HepG2 (cell line): Measurements from ENCODE around the gene ATRAID. TPM values are rescaled to one million over a fixed set of nuclear protein-coding genes. Genes with fewer than 3 reads are reported as not detected.

Experiments
- ARID2 ChIP-seq: sonication (generic); formaldehyde crosslinking; IDR thresholded peaks from 2 replicates; pipeline ENCODE4 v1.8.1; 2022; ENCODE audit warnings: mild to moderate bottlenecking, missing genetic modification reagents, borderline replicate concordance
- BRD4 ChIP-seq: sonication (generic); formaldehyde crosslinking; IDR thresholded peaks from 2 replicates; pipeline ENCODE4 v1.4.0; 2020; ENCODE audit warnings: missing genetic modification reagents
- HDAC6 ChIP-seq: fragments of 200-600 bp; sonication (generic); IDR thresholded peaks from 2 replicates; pipeline ENCODE4 v1.7.0; 2017; ENCODE audit warnings: mild to moderate bottlenecking, antibody characterized with exemption, low read length, low read depth
- KLF6 ChIP-seq: IDR thresholded peaks from 2 replicates; pipeline ENCODE4 v1.8.0; 2016; ENCODE audit warnings: missing biosample characterization, missing genetic modification reagents
- MEIS1 ChIP-seq: sonication (generic); formaldehyde crosslinking; IDR thresholded peaks from 2 replicates; pipeline ENCODE4 v1.9.0; 2021; ENCODE audit warnings: mild to moderate bottlenecking, missing genetic modification reagents, moderate library complexity, borderline replicate concordance
- NCOA1 ChIP-seq: sonication (generic); formaldehyde crosslinking; IDR thresholded peaks from 2 replicates; pipeline ENCODE4 v1.9.0; 2021; ENCODE audit warnings: missing genetic modification reagents
- RFX5 ChIP-seq: IDR thresholded peaks from 2 replicates; pipeline ENCODE4 v1.6.1; 2011; ENCODE audit warnings: low read depth, low read length, improper control_type of control experiment
- SIX1 ChIP-seq: sonication (generic); formaldehyde crosslinking; IDR thresholded peaks from 2 replicates; pipeline ENCODE4 v1.4.0; 2020; ENCODE audit warnings: missing genetic modification reagents, borderline replicate concordance
- SNAPC2 ChIP-seq: sonication (generic); formaldehyde crosslinking; IDR thresholded peaks from 2 replicates; pipeline ENCODE4 v1.8.1; 2022; ENCODE audit warnings: mild to moderate bottlenecking, missing genetic modification reagents
- TFDP1 ChIP-seq: IDR thresholded peaks from 2 replicates; pipeline ENCODE4 v1.6.1; 2016; ENCODE audit warnings: missing compliant biosample characterization, missing genetic modification reagents, borderline replicate concordance
- TFDP2 ChIP-seq: sonication (generic); formaldehyde crosslinking; IDR thresholded peaks from 2 replicates; pipeline ENCODE4 v1.4.0; 2020; ENCODE audit warnings: missing genetic modification reagents
- ZFP1 ChIP-seq: IDR thresholded peaks from 2 replicates; pipeline ENCODE4 v1.6.1; 2016
- ZKSCAN5 ChIP-seq: sonication (generic); formaldehyde crosslinking; IDR thresholded peaks from 2 replicates; pipeline ENCODE4 v1.5.1; 2020; ENCODE audit warnings: mild to moderate bottlenecking, missing genetic modification reagents
- ZMYM2 ChIP-seq: sonication (generic); formaldehyde crosslinking; IDR thresholded peaks from 2 replicates; pipeline ENCODE4 v1.8.0; 2022; ENCODE audit warnings: mild to moderate bottlenecking, missing genetic modification reagents
- ZNF331 ChIP-seq: sonication (generic); formaldehyde crosslinking; IDR thresholded peaks from 2 replicates; pipeline ENCODE4 v1.4.0; 2020; ENCODE audit warnings: missing genetic modification reagents
- ZNF343 ChIP-seq: sonication (generic); formaldehyde crosslinking; IDR thresholded peaks from 2 replicates; pipeline ENCODE4 v1.4.0; 2020; ENCODE audit warnings: mild to moderate bottlenecking, missing genetic modification reagents
- ZNF430 ChIP-seq: sonication (generic); formaldehyde crosslinking; IDR thresholded peaks from 2 replicates; pipeline ENCODE4 v1.9.0; 2021; ENCODE audit warnings: mild to moderate bottlenecking, missing genetic modification reagents
- ZNF550 ChIP-seq: sonication (generic); formaldehyde crosslinking; IDR thresholded peaks from 2 replicates; pipeline ENCODE4 v1.4.0; 2020; ENCODE audit warnings: mild to moderate bottlenecking, missing genetic modification reagents, borderline replicate concordance
- ZNF619 ChIP-seq: sonication (generic); formaldehyde crosslinking; IDR thresholded peaks from 2 replicates; pipeline ENCODE4 v1.4.0; 2020; ENCODE audit warnings: mild to moderate bottlenecking, missing genetic modification reagents
- polyA plus RNA-seq, 8 experiments: library from polyadenylated mRNA; depleted of rRNA in 3 of 8; stranded (reverse) in 7 of 8; unstranded in 1 of 8; fragments of >200 nt; fragmentation: Illumina TruSeq in 4 of 8; extraction: Trizol in 4 of 8; gene quantifications; 2 replicates each; pipeline versions ENCODE4 v1.2.1 to v1.2.3, GENCODE V29; 2011 to 2016; ENCODE audit warnings: low read depth in 4 of 8, missing spikeins in 1 of 8, mixed read lengths in 1 of 8; ENCODE audit not compliant: insufficient read depth in 1 of 8
- total RNA-seq, 5 experiments: library from RNA; depleted of rRNA; stranded (reverse); fragments of >200 nt; fragmentation: Illumina TruSeq; extraction: Trizol; gene quantifications; 2 replicates each; pipeline ENCODE4 v1.2.3, GENCODE V29; 2016; ENCODE audit warnings: low read depth in 1 of 5
- TF ChIP-seq, protein P1 (sequence below): IDR thresholded peaks from 2 replicates; pipeline ENCODE4 v1.6.1; 2016
- TF ChIP-seq, protein P2 (sequence below): sonication (generic); formaldehyde crosslinking; IDR thresholded peaks from 2 replicates; pipeline ENCODE4 v1.4.0; 2020; ENCODE audit warnings: mild to moderate bottlenecking, missing genetic modification reagents
- TF ChIP-seq, protein P3 (sequence below): sonication (generic); formaldehyde crosslinking; IDR thresholded peaks from 2 replicates; pipeline ENCODE4 v1.4.0; 2020; ENCODE audit warnings: missing genetic modification reagents, mild to moderate bottlenecking, borderline replicate concordance
- TF ChIP-seq, protein P4 (sequence below): sonication (generic); formaldehyde crosslinking; conservative IDR thresholded peaks from 2 replicates; pipeline ENCODE4 v1.8.0; 2022; ENCODE audit warnings: low read depth, missing genetic modification reagents

Gene ATRAID
- total and polyA plus RNA-seq, 2 of the 13 experiments (the other 11 are each of a cell fraction or from before 2014, with no cell fraction given) = 207 to 382 TPM

DNA sequence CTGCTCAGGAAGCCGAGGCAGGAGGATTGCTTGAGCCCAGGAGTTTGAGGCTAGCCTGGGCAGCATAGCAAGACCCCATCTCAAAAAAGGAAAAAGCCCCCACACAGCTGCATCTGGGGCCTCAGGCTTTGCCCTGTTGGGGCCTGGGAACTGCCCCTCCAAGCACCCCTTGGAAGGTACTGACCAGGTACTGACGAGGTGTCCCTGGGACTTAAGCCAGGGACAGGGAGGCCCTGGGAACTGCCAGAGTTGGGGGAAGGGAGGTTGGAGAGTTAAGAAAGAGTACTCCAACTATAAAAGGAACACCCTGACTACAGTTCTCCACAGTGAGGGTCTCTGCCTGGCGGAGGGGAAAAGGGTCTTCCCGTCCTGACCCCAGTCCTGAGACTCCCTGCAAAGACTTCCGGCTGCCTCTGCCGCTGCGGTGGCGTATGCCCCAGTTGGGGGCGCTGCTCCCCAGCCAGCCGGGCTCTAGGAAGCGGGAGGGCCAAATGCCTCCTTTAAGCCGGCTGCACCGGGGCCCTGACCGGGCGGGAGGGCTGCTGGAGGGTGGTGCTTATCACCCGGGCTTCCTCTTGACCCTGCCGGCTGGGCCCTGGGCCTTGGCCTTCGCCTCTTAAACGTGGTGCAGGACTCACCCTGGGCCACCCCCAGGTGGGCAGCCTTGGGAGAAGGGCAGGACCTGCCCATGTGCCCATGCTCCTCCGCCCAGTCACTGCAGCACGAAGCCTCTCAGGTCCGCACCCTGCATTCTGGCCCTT is 38.2 kb downstream of the ATRAID start (continued):
- TF ChIP-seq ARID2 (CRISPR knock-in tag) (peak; percentile 73; the same call in 1 of the 2 replicates), ZFP1 (CRISPR knock-in tag) (no peak), TFDP1 (CRISPR knock-in tag) (peak; percentile 53; the same call in 1 of the 2 replicates), KLF6 (no peak), SIX1 (CRISPR knock-in tag) (no peak), RFX5 (no peak), TFDP2 (CRISPR knock-in tag) (peak; percentile 70; the same call in 1 of the 2 replicates), ZNF619 (CRISPR knock-in tag) (peak; percentile 15; the same call in 1 of the 2 replicates), ZNF331 (CRISPR knock-in tag) (no peak; the same call in 1 of the 2 replicates), ZNF550 (0 out of 2 replicates have a peak, but pooled peaks have one; percentile 44), BRD4 (CRISPR knock-in tag) (no peak), ZMYM2 (CRISPR knock-in tag) (peak; percentile 60; the same call in 1 of the 2 replicates), ZKSCAN5 (no peak), HDAC6 (no peak), ZNF343 (CRISPR knock-in tag) (no peak), SNAPC2 (CRISPR knock-in tag) (no peak), ZNF430 (CRISPR knock-in tag) (peak; percentile 52; the same call in 1 of the 2 replicates), NCOA1 (CRISPR knock-in tag) (no peak), MEIS1 (no peak)
- TF ChIP-seq, protein P1, sequence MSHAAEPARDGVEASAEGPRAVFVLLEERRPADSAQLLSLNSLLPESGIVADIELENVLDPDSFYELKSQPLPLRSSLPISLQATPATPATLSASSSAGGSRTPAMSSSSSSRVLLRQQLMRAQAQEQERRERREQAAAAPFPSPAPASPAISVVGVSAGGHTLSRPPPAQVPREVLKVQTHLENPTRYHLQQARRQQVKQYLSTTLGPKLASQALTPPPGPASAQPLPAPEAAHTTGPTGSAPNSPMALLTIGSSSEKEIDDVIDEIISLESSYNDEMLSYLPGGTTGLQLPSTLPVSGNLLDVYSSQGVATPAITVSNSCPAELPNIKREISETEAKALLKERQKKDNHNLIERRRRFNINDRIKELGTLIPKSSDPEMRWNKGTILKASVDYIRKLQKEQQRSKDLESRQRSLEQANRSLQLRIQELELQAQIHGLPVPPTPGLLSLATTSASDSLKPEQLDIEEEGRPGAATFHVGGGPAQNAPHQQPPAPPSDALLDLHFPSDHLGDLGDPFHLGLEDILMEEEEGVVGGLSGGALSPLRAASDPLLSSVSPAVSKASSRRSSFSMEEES = peak; percentile 45; the same call in 1 of the 2 replicates
- TF ChIP-seq, protein P2, sequence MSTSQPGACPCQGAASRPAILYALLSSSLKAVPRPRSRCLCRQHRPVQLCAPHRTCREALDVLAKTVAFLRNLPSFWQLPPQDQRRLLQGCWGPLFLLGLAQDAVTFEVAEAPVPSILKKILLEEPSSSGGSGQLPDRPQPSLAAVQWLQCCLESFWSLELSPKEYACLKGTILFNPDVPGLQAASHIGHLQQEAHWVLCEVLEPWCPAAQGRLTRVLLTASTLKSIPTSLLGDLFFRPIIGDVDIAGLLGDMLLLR (CRISPR knock-in tag) = peak; percentile 42; the same call in 1 of the 2 replicates
- TF ChIP-seq, protein P3, sequence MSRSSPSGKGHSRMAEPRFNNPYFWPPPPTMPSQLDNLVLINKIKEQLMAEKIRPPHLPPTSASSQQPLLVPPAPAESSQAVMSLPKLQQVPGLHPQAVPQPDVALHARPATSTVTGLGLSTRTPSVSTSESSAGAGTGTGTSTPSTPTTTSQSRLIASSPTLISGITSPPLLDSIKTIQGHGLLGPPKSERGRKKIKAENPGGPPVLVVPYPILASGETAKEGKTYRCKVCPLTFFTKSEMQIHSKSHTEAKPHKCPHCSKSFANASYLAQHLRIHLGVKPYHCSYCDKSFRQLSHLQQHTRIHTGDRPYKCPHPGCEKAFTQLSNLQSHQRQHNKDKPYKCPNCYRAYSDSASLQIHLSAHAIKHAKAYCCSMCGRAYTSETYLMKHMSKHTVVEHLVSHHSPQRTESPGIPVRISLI (CRISPR knock-in tag) = peak; percentile 48; the same call in 1 of the 2 replicates
- TF ChIP-seq, protein P4, sequence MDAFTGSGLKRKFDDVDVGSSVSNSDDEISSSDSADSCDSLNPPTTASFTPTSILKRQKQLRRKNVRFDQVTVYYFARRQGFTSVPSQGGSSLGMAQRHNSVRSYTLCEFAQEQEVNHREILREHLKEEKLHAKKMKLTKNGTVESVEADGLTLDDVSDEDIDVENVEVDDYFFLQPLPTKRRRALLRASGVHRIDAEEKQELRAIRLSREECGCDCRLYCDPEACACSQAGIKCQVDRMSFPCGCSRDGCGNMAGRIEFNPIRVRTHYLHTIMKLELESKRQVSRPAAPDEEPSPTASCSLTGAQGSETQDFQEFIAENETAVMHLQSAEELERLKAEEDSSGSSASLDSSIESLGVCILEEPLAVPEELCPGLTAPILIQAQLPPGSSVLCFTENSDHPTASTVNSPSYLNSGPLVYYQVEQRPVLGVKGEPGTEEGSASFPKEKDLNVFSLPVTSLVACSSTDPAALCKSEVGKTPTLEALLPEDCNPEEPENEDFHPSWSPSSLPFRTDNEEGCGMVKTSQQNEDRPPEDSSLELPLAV (CRISPR knock-in tag) = no peak
